Neutrophil (primary cell): ENCODE data around the gene KCNC3.

Source experiments
- H3K27ac ChIP-seq: fragments of 200-600 bp; sonication (generic); 2 replicates; pipeline ENCODE4 v1.5.1; 2016; ENCODE audit warnings: mild to moderate bottlenecking, moderate library complexity
- H3K27me3 ChIP-seq: fragments of 200-600 bp; sonication (generic); 2 replicates; pipeline ENCODE4 v1.6.0; 2016; ENCODE audit warnings: mild to moderate bottlenecking
- H3K36me3 ChIP-seq: fragments of 200-600 bp; sonication (generic); 2 replicates; pipeline ENCODE4 v1.5.1; 2017
- H3K4me1 ChIP-seq, 2 experiments: fragments of 200-600 bp in 1 of 2; sonication (generic) in 1 of 2; 1 replicate in 1 of 2; 2 replicates in 1 of 2; pipeline versions ENCODE4 v1.5.1 to v1.6.1; 2013 to 2016; ENCODE audit warnings: low read depth in 1 of 2, low read length in 1 of 2, mild to moderate bottlenecking in 1 of 2, moderate library complexity in 1 of 2; ENCODE audit not compliant: control insufficient read depth in 1 of 2, insufficient read depth in 1 of 2
- H3K4me3 ChIP-seq, 2 experiments: fragments of 200-600 bp in 1 of 2; sonication (generic) in 1 of 2; 1 replicate in 1 of 2; 2 replicates in 1 of 2; pipeline ENCODE4 v1.5.1; 2013 to 2016; ENCODE audit warnings: low read depth in 1 of 2, low read length in 1 of 2, mild to moderate bottlenecking in 1 of 2, moderate library complexity in 1 of 2
- H3K9me3 ChIP-seq: fragments of 200-600 bp; sonication (generic); 2 replicates; pipeline ENCODE4 v1.5.1; 2016
- TF ChIP-seq, protein P1 (sequence below): fragments of 200-600 bp; sonication (generic); IDR thresholded peaks from 2 replicates; pipeline ENCODE4 v1.5.1; 2016; ENCODE audit warnings: antibody characterized with exemption

KCNC3 gene

GRCh38 chr19:50333737-50334617, 4.8 kb upstream of the KCNC3 start:
- Histone ChIP-seq H3K9me3 (peaks cover 6% of the 10 kb centered on the region), H3K27me3 (peaks cover 86% of the 10 kb centered on the region), H3K4me3 (peak overlapping the region; percentile 45 to 49), H3K36me3 (no peaks in the 10 kb centered on the region), H3K4me1 (peaks cover 9 to 17% of the 10 kb centered on the region in 2 experiments), H3K27ac (no peak overlapping the region)
- TF ChIP-seq, protein P1, sequence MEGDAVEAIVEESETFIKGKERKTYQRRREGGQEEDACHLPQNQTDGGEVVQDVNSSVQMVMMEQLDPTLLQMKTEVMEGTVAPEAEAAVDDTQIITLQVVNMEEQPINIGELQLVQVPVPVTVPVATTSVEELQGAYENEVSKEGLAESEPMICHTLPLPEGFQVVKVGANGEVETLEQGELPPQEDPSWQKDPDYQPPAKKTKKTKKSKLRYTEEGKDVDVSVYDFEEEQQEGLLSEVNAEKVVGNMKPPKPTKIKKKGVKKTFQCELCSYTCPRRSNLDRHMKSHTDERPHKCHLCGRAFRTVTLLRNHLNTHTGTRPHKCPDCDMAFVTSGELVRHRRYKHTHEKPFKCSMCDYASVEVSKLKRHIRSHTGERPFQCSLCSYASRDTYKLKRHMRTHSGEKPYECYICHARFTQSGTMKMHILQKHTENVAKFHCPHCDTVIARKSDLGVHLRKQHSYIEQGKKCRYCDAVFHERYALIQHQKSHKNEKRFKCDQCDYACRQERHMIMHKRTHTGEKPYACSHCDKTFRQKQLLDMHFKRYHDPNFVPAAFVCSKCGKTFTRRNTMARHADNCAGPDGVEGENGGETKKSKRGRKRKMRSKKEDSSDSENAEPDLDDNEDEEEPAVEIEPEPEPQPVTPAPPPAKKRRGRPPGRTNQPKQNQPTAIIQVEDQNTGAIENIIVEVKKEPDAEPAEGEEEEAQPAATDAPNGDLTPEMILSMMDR: no peak

GRCh38 chr19:50333235-50333736, 4.1 kb upstream of the KCNC3 start:
- Histone ChIP-seq H3K27ac (no peak overlapping the region), H3K4me1 (peaks cover 9 to 18% of the 10 kb centered on the region in 2 experiments)

DNA sequence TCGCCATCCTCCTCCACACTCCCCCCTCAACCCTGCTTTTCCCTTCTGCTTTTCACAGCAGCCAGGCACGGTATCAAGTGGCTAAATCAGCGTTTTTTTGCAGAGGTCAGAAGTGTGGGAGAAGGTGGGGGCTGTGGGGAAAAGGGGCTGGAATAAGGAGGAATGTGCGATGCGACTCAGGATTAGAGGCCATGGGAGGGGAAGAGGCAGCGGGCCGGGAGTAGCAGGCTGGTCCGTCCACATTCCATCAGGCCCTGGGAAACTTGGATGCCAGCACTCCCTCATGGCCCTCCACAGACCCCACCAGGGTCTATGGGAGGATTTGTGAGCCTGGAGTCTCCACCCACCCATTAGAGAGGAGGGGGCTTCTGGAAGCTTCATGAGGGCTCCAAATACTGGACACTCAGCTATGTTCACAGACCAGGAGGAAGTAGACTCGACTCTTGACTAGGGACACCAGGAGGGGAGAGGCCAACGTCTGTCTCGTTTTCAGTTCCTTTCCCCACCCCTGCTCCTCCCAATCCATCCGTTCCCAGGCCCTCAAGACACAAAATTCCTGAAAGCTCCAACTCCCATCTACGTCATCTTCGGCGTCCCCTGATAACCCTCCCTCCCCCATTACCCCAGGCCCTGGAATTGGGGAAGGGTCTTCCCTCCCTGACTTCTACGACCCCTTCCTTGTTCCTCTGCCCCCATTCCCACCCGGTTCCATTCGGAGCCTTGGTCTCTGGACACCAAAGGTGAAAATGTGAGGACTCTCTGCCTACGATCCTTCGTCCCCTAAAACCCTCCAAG, 3.3 kb upstream of the KCNC3 start:
- no peaks in the 10 kb centered on the region for H3K36me3 ChIP-seq
- peaks cover 86% of the 10 kb centered on the region for H3K27me3 ChIP-seq
- H3K27ac ChIP-seq: no peak overlapping the region

More at GRCh38 chr19:50333235-50333736, 4.1 kb upstream of the KCNC3 start:
- H3K9me3 ChIP-seq: peaks cover 6% of the 10 kb centered on the region
- TF ChIP-seq, protein P1: no peak
- no peaks in the 10 kb centered on the region for H3K36me3 ChIP-seq
- peak overlapping the region; percentile 45 to 49 for H3K4me3 ChIP-seq
- H3K27me3 ChIP-seq: peaks cover 86% of the 10 kb centered on the region

DNA sequence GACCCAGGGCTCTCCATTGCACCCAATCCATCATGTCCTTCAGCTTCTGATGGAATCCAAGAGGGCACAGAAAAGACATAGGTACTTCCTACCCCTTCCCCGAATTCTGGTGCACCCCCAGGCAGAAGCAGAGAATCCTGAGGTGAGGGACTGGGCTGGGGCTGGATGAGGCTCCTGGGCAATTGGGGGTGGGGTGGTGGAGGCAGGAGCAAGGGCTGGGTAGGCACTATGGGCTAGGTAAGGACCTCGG, 2.7 kb upstream of the KCNC3 start:
- no peak overlapping the region for H3K4me3 ChIP-seq
- H3K27ac ChIP-seq: no peak overlapping the region
- H3K27me3 ChIP-seq: peaks cover 88% of the 10 kb centered on the region
- TF ChIP-seq, protein P1: no peak
- peaks cover 6% of the 10 kb centered on the region for H3K9me3 ChIP-seq
- H3K4me1 ChIP-seq: peaks cover 9 to 18% of the 10 kb centered on the region in 2 experiments
- no peaks in the 10 kb centered on the region for H3K36me3 ChIP-seq

More for the DNA sequence above, 3.3 kb upstream of the KCNC3 start:
- Histone ChIP-seq H3K4me3 (no peak overlapping the region), H3K9me3 (peaks cover 6% of the 10 kb centered on the region), H3K4me1 (peaks cover 9 to 18% of the 10 kb centered on the region in 2 experiments)
- TF ChIP-seq, protein P1: no peak

- Histone ChIP-seq H3K4me1 (peaks cover 9 to 18% of the 10 kb centered on the region in 2 experiments), H3K36me3 (no peaks in the 10 kb centered on the region), H3K4me3 (no peak overlapping the region), H3K27ac (no peak overlapping the region), H3K9me3 (peaks cover 6% of the 10 kb centered on the region), H3K27me3 (peaks cover 93% of the 10 kb centered on the region)
- TF ChIP-seq, protein P1: no peak
Measured at GRCh38 chr19:50331221-50331993, 2.2 kb upstream of the KCNC3 start.
